ENCODE measurements around the gene CTDNEP1.
"Not testable (repeated sequence)": the region's sequence is repeated elsewhere in the genome, so short reads cannot be mapped to it uniquely, and the experiment has no call there.

Gene CTDNEP1

DNA sequence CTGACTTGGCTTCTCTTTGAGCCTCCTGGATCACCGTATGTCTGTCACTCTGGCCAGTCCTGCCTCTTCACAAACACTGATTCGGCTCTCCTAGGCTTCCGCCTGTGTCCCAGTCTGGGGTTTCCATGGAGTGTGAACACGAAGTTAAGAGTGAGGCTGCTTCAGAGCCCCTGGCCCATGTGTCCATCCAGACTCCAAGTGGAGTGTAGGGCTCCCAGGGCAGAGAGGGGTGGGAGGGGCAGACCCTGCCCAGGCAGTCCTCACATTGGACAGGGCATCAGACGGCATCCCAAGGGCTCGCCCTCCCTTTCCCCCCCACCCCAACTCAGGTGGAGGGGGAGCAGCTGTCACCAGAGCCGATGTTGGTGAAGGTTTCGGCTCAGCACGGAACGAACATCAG lies 7.7 kb downstream of the CTDNEP1 start:
- not testable (repeated sequence) for DNase-seq

GRCh38 chr17:7243453-7243729 lies 8.1 kb downstream of the CTDNEP1 start:
- no peak for DNase-seq

GRCh38 chr17:7242717-7243452 lies 8.6 kb downstream of the CTDNEP1 start:
- DNase-seq, result peak; percentile 93

- peak; percentile 87 for DNase-seq
Observed at GRCh38 chr17:7241783-7242716, 9.5 kb downstream of the CTDNEP1 start, which contains the start of gene GABARAP. GABARAP (minus strand) TSS chr17:7242449; CDS start chr17:7242330, 119 bp downstream.

DNA sequence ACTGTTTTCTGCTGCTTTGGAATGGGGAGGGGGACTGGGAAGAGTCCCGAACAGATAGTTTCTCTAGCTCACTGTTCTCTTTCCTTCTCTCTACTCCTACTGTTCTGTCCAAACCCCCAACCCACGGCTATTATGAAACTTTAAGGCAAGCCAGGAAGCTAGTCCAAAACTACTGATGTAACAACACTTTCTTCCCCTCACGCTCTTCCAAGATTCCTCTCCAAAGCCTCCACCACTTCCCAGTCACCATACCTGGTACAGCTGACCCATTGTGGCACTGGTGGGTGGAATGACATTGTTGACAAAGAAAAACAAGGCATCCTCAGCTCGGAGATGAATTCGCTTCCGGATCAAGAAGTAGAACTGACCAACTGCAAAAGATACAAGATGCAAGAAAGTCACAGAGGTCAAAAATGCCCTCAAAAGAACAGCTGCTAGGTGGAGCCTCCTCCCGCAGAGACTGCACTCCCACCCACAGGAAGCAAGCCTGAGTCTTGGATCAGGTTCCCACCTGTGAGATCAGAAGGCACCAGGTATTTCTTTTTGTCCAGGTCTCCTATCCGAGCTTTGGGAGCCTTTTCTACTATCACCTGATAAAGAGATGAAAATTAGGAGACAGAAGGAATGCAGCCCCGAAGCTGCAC lies 10.3 kb downstream of the CTDNEP1 start:
- no peak for DNase-seq

DNA sequence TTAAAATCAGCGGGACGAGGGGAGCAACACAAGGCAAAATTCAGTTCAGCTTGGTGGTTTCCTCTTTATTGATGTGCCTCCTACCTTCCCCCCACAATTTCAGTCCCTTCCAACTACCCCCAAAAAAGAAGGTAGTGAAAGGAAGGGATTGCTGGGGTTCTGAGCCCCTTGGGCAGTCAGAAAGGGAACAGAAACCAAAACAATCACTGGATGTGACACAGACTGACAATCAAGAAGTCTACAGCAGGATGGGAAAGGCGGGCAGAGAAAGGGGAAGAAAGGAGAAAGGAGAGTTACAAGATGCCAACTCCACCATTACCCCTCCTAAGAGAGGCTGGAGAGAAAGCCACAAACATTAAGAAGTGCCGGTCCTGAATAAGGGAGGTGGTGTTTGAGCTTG lies 11.2 kb downstream of the CTDNEP1 start:
- no peak for DNase-seq

- peak; percentile 98 for DNase-seq
Observed at GRCh38 chr17:7239091-7240027, 12.2 kb downstream of the CTDNEP1 start, which contains the start of gene PHF23. PHF23 (minus strand) TSS chr17:7239457; CDS start chr17:7239279, 178 bp downstream.

DNA sequence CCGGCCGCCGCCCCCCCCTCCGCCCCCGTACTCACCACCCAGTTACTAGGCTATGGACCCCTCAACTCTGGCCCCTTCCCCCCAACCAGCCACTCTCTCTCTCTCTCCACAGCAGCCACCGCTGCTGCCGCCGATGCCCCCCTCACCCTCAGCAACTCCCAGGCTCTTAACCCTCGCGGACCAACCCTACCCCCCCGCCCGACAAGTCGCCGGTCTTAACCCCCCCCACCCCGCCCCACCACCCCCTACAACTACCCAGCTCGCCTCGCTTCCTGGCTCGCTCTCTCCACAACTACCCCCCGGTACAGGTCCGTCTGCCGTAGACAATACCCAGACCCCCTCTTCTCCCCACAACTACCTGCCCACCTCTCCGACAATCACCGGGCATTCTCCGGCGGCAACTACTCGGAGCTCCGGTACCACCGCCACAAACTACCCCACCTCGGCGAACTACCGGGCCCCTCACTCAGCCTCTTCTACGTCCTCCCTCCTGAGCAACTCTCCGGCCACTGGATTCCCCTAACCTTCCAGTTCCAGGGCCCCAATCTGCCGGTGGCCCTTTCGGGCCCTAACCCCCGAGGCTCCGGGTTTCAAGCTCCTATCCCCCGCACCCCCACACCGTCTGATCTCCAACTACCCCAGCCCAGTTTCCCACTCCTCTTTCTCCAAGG lies 13.0 kb downstream of the CTDNEP1 start:
- no peak for DNase-seq

DNA sequence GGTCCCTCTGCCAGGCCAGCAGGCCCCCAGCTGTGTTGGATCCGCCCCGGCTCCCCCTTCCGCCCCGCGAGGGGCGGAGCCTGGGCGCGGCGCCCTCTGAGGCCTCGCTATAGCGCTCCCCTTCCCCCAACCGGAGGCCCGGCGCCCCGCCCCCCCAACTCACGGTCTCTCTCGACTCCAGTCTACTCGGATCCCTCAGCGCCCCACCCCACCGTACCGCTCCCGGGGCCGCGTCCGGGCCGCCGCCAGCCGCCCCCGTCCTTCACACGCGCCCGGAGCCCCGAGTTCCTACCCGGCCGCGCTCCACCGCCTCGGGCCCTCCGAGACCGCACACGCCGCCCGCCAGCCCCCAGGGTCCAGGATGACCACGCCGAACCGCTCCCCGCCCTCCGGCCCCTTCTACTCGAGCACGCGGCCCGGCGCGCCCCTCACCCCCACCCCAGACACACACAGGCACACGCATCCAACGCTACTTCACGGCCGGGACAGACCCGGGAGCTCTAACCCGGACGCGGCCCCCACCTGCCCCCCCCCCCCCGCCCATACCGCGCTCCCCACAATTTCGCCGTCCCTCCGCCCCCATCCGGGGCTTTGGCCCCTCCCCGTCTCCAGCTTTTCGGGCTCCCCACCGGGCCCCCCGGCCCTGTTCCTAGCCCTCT lies 13.6 kb downstream of the CTDNEP1 start:
- DNase-seq, result peak; percentile 12

DNA sequence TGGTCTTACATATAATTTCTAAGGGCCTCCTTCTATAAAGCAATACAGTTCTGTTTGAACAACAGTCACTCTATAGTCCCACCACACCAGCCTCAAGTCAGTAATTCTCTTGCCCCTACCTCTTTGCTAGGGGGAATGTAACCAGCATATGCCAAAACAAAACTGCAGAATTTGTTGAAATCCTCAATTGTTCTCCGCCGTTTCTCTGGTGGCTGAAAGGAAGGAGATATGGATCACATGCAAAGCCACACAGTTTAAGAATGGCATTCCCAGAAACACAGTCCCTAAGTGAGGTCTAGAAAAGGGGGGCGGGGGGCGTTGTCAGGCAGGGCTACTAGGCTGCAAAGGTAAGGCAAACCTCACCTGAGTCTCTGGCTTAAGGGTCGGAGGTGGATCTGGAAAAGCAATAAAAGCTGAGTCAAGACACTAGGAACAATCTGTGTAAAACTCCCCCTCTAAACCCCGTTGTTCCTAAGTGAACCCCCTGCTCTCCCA lies 14.2 kb downstream of the CTDNEP1 start:
- no peak for DNase-seq

DNA sequence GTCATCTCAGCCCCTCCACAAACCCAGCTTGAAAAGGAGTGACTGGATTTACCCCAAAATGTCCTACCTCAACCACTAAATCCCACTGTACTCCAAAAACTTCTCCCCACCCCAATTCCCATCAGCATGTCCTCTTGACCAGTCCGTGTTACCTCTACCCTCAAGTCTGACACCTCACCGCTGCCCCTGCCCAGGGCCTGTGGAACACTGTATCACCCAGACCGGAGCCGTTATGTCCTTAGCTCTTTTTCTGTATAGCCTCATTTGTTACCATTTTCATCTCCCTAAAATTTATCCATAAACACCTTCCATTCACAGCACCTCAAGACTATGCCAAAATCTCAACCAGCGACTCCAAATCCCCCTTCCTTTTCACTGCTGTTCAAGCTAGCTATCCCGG lies 14.7 kb downstream of the CTDNEP1 start:
- no peak for DNase-seq

DNA sequence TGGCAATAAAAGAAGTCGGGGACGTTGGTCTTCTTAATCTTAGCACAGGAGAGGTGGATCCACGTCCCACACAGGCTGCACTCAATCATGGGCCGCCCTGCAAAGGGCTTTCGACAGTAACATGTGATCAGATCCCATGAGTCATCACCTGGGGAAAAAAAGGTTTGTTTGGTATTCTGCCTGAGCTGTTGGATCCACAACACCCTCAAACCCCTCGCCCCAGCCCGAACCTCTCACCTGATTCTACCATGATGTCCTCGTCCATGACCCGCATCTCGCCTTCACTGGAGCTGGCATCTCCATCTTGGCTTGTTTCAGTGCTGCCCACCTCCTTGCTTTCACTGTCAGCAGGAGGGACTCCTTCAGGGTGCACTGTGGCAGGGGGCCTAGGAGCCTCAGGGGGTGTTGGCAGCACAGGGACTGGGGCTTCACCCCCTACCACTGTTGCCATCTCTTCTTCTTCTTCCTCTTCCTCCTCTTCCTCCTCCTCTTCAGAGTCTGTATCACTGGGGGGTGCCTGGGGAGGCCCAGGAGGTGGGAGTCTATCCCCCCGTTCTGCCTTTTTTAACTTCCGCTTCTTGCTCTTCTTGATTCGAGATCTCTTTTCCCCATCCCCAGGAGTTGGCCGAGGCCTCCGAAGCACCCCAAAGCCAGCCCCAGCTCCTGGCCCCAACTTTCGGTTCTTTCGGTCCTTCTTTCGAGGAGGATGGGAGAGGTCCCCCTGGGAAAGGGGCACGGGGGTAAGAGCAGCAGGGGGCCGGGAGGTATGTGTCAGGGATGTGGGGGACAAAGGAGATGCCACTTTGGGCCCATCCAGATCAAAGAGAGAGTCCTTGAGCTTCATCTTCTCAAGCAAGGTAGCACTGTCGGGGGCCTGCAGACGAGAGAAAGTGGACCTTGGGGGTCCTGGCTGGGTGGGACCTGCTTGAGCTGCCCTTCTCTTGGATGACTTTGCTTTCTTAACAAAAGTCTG lies 15.6 kb downstream of the CTDNEP1 start:
- DNase-seq, result no peak

DNA sequence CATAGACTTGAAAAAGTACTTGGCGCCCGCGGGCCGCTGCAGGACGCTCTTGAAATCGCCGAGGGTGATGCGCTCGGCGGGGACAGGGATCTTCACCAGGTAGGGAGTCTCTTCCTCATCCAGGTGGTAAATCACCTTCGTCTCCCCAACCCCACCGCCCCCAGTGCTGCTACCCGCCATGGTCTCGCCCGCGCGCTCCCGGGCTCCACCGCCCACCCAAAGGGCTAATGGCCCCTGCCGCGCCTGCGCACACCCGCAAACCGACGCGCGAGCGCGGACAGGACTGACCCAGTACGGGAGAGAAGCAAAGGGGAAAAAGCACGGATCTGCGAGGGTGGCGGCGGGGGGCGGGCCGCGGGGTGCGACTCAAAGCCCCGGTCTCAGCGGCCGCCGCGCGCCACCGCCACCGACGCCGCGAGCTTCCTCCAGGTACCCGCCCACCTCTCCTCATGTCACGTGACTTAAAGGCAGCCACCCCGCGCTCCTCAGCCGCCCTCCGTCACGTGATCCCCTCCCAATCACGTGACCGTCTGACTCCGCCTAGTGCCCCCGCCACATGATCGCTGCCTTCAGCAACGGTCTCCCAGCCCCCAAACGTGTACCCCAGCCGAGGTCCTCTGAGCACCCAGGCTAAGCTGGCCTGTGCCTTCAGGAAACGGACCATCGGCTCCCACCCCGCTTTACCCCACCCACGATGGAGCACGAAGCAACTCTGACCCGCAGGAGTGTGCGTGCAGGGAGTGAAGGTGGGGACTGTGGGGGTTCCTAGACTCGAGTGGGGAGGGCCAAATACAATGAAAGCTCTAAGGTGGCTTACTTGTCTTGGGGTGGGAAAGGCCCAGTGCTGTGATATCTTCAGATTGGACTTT lies 17.2 kb downstream of the CTDNEP1 start, which contains the start of gene DVL2:
DVL2 (minus strand) TSS at position 435 of the 869 bp plus-strand sequence; CDS start at position 180, 255 bp downstream.
- DNase-seq, result peak; percentile 93

GRCh38 chr17:7233701-7234082 lies 17.8 kb downstream of the CTDNEP1 start:
- DNase-seq, result no peak

- DNase-seq, result no peak
Observed at GRCh38 chr17:7232114-7232513, 19.4 kb downstream of the CTDNEP1 start.

DNA sequence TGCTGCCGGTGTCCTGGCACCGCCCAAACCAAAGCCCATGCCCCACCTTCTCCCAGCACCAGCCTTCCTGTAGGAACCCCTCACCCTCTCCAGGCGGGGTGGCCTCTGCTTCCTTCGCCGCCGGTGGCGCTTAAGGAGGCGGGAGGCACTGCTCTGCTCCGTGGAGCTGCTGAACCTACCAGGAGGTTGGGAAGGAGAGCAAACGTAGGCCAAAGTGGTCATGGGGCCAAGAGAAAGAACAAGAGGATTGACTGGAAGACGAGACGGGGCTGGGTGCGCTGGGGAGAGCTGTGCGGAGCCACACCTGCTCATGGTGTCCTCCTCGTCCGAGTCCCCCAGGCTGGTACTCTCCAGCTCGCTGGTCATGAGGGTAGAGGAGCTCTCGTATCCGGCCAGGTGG lies 22.0 kb downstream of the CTDNEP1 start:
- no peak for DNase-seq

- DNase-seq, result no peak
Observed at GRCh38 chr17:7228920-7229319, 22.6 kb downstream of the CTDNEP1 start.

Measured in NCI-H1092 treated with DMSO at 0.1 percent for 48 hours (cell line).